Left cardiac atrium (tissue), 4 donors: ENCODE data around the gene CERT1. TPM values are rescaled to one million over a fixed set of nuclear protein-coding genes. Genes with fewer than 3 reads are reported as not detected.
"Not testable (repeated sequence)": the region's sequence is repeated elsewhere in the genome, so short reads cannot be mapped to it uniquely, and the experiment has no call there.

ENCODE experiments used
- ATAC-seq, 2 donors: fragments of 200-7000 bp; cut with Tn5 transposase; one replicate each; pipeline ENCODE4 v1.9.1; 2020; ENCODE audit warnings: mild to moderate bottlenecking in 2 of 2, moderate library complexity in 2 of 2
- DNase-seq: peaks from one replicate; pipeline ENCODE4 v3.0.0-alpha.2; 2020
- intact Hi-C, 2 donors: fragments of 100-400 bp; cut with DNase I; formaldehyde crosslinking; loops; one replicate each; pipeline versions ENCODE4 v1.14.1 to v1.15.1; 2022 to 2023
- long read RNA-seq: library from polyadenylated mRNA; unstranded; transcript quantifications from one replicate; pipeline ENCODE4 v2.0.0, GENCODE V29; 2021
- total RNA-seq, 2 donors: library from RNA; stranded (reverse); fragmentation: NEBNext Ultra II Directional; extraction: Animal tissue kit (Norgen Biotek cat#: 25700); gene quantifications; one replicate each; pipeline ENCODE4 v1.2.1, GENCODE V29; 2021
- donor health status: DM: no; HTN: yes; CAD: no.
- donor health status: DM: no; HTN: yes; CAD: no; lungs with severe emphysema.
- donor health status: DM: yes; HTN: yes; CAD: no.
- donor health status: Dilated cardiomyopathy.

The CERT1 gene
- total RNA-seq, result 10 to 100 TPM; 21.6 to 32.9 TPM
- long read RNA-seq, transcript COL4A3BP-222 (17 exons, 3,154 nt), result minor isoform, 5 of 29 reads
- long read RNA-seq, transcript COL4A3BP-204 (18 exons, 2,830 nt), result major isoform, 14 of 29 reads
- long read RNA-seq, partial matches to known transcripts, result 6 of 29 reads
- long read RNA-seq, other reads (novel, unspliced or antisense), result 2 of 29 reads

- ATAC-seq (peak; percentile 97 to 99), DNase-seq (peak; percentile 99)
- intact Hi-C loops, result loop anchor here in 1 of 2 donors (5.0 kb wide), 2 partner anchors 56 to 174 kb away; partner anchors contain the start of gene HMGCR
These were observed at the start of gene CERT1, which contains the start of gene POLK for GRCh38 chr5:75511435-75512382. Gene CERT1, minus strand, starts transcription at chr5:75511629. Its CDS starts 422 bp downstream, at chr5:75511207. Gene POLK, plus strand, starts transcription at chr5:75511891.

- DNase-seq, intact Hi-C loops, ATAC-seq: not testable (repeated sequence)
These were observed 49.2 kb upstream of the CERT1 start for GRCh38 chr5:75560655-75561054.

GRCh38 chr5:75558981-75559632, 47.7 kb upstream of the CERT1 start:
- intact Hi-C loops, result no loop called here
- ATAC-seq (peak; percentile 23 to 30), DNase-seq (no peak)

- intact Hi-C loops, result no loop called here
- DNase-seq (no peak), ATAC-seq (no peak)
These were observed 46.8 kb upstream of the CERT1 start for GRCh38 chr5:75558221-75558620.

GRCh38 chr5:75553358-75553757, 41.9 kb upstream of the CERT1 start:
- intact Hi-C loops, result no loop called here
- ATAC-seq, result no peak
- DNase-seq, result no peak

GRCh38 chr5:75552764-75553163, 41.3 kb upstream of the CERT1 start:
- intact Hi-C loops, result no loop called here
- ATAC-seq (no peak), DNase-seq (no peak)

- intact Hi-C loops, result no loop called here
- DNase-seq, result no peak
- no peak for ATAC-seq
These were observed 40.0 kb upstream of the CERT1 start for GRCh38 chr5:75551471-75551870.

- ATAC-seq, result no peak
- intact Hi-C loops, result no loop called here
- no peak for DNase-seq
These were observed 39.2 kb upstream of the CERT1 start for GRCh38 chr5:75550597-75550996.

- DNase-seq (no peak), ATAC-seq (no peak)
- intact Hi-C loops, result no loop called here
These were observed 36.4 kb upstream of the CERT1 start for GRCh38 chr5:75547812-75548211.

GRCh38 chr5:75546830-75547229, 35.4 kb upstream of the CERT1 start:
- DNase-seq (no peak), ATAC-seq (no peak)
- intact Hi-C loops, result no loop called here

- ATAC-seq, result no peak
- intact Hi-C loops, result no loop called here
- no peak for DNase-seq
These were observed 33.7 kb upstream of the CERT1 start for GRCh38 chr5:75545131-75545530.

GRCh38 chr5:75538211-75538610, 26.8 kb upstream of the CERT1 start:
- DNase-seq (no peak), ATAC-seq (no peak)
- intact Hi-C loops, result no loop called here

- DNase-seq (peak; percentile 25), ATAC-seq (peak in 1 of 2 donors; percentile 21)
- intact Hi-C loops, result no loop called here
These were observed 25.4 kb upstream of the CERT1 start for GRCh38 chr5:75536694-75537360.

GRCh38 chr5:75536147-75536546, 24.7 kb upstream of the CERT1 start:
- no peak for DNase-seq
- intact Hi-C loops, result no loop called here
- no peak for ATAC-seq

GRCh38 chr5:75534734-75535133, 23.3 kb upstream of the CERT1 start:
- intact Hi-C loops, result no loop called here
- ATAC-seq (no peak), DNase-seq (no peak)

GRCh38 chr5:75533716-75534115, 22.3 kb upstream of the CERT1 start:
- intact Hi-C loops, ATAC-seq, DNase-seq: not testable (repeated sequence)

GRCh38 chr5:75532190-75532589, 20.8 kb upstream of the CERT1 start:
- ATAC-seq (no peak), DNase-seq (no peak)
- intact Hi-C loops, result no loop called here

GRCh38 chr5:75529185-75529584, 17.8 kb upstream of the CERT1 start:
- DNase-seq, result no peak
- intact Hi-C loops, result no loop called here
- no peak for ATAC-seq

GRCh38 chr5:75526070-75526469, 14.6 kb upstream of the CERT1 start:
- DNase-seq (no peak), ATAC-seq (no peak)
- intact Hi-C loops, result no loop called here
